NCI-H2081 (cell line): ENCODE measurements around the gene THSD7A.
"Not testable (repeated sequence)": the region's sequence is repeated elsewhere in the genome, so short reads cannot be mapped to it uniquely, and the experiment has no call there.

Experiments used
- DNase-seq, 2 experiments: peaks; one replicate each; lab custom pipeline; 2025; lab: John Stamatoyannopoulos, UW

Gene THSD7A

DNA sequence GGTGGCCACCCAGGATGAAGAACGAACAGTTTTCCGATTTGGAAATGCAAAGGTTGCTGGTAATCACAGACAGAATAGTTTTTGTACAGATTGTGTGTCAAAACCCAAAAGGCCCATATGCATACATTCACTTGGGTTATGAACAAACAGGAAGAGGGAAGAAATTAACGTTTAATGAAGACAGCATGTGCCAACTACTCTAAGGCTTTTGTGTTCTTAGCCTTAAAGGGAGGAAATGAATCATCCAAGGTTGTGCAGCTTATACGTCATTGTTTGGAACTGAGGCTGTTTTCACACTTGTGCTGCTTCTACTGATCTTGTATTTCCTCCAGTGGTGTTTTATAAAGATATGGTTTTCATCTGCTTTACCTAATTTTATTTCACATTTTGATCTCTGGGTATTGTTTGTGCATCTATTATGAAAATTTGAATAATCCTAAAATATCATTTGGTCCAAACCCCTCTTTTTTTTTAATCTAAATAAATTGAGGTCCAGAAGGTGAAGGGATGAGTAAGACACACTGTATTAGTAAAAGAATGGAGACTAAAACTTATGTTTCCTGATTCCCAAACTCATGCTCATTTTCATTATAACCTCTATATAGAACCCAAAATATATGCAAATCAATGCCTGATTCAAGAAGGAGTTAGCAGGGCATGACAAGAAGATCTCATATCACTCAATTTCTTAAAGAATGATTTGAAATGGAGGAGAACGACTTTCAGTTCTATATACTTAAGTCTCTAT is 373.1 kb downstream of the THSD7A start:
- DNase-seq: no peak

DNA sequence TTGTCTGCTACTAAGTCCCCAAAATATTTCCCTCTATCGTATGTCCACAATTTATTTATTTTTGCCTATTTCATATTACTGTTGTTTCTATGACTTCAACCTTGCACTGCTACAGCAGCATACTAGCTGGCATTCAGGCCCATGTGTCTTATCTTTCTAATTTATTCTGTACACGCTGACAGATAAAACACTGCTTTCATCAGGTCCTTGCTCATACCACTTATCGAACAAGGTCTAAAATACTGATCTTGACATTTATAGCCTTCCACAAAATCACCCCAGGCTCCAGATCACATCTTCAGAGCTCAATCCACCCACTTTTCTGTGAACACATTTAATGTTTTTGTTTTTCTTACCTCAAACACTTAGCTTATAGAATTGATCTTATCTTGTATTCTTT is 374.6 kb downstream of the THSD7A start:
- DNase-seq: no peak

GRCh38 chr7:11456574-11456973 is 375.4 kb downstream of the THSD7A start:
- DNase-seq: no peak

DNA sequence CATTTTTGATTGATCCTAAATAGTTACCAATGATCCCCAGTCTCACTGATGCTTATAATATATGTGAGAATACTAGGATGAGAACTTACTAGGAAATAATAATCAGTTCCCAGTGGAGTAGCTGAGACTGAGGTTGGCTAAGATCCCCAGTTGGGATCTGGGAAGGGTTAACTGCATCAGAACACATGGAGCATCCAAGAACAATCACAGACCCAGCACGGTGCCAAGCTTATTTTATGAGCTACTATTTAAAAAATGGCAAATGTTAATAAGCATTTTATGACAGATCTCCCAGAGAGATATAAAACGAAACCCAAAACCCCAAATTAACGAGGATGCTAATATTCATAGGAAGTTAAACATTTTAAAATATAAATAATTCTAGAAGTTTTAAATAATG is 379.5 kb downstream of the THSD7A start:
- DNase-seq: no peak

DNA sequence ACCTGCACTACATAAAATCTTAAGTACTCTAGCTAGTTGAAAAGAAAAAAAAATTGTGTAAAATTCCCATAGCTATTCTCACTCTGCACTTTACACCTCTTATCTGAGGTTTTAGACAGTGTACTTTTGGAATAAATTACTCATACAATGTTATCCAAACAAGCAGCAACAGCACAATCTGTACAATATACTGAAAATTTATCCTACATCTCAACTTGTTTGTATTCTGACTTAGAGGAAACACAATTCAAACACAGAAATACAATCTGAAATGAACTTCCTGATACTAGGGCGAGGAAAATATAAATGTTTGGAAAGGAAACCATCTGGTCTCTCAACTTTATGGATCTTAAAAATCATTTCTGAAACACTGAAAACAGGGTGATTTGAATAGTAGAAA is 381.7 kb downstream of the THSD7A start:
- no peak for DNase-seq

DNA sequence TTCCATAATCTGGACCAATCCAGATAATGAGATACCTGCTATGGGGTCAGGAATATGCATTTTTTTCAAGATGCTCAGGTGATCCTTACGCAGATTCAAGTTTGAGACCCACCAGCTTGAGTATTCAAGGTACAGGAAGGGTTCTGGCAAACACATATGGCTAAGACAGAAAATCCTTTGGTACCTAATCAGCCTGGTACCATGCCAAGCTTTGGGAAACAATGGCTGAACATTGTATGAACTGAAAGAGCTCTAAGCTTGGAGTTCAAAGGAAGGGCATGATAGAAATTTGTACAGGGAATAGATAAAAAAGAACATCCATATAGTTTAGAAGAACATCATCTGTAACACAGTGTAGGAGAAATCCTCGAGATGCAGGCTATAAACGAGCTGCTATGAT is 382.7 kb downstream of the THSD7A start:
- no peak for DNase-seq

GRCh38 chr7:11448323-11448722 is 383.7 kb downstream of the THSD7A start:
- no peak for DNase-seq

- peak in 1 of 2 experiments; percentile 35 for DNase-seq
Measured at GRCh38 chr7:11447106-11447505, 384.9 kb downstream of the THSD7A start.

DNA sequence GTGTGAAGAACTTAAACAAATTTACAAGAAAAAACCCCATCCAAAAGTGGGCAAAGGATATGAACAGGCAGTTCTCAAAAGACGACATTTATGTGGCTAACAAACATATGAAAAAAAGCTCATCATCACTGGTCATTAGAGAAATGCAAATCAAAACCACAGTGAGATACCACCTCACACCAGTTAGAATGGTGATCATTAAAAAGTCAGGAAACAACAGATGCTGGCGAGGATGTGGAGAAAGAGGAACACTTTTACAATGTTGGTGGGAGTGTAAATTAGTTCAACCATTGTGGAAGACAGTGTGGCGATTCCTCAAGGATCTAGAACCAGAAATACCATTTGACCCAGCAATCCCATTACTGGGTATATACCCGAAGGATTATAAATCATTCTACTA is 388.1 kb downstream of the THSD7A start:
- not testable (repeated sequence) for DNase-seq

DNA sequence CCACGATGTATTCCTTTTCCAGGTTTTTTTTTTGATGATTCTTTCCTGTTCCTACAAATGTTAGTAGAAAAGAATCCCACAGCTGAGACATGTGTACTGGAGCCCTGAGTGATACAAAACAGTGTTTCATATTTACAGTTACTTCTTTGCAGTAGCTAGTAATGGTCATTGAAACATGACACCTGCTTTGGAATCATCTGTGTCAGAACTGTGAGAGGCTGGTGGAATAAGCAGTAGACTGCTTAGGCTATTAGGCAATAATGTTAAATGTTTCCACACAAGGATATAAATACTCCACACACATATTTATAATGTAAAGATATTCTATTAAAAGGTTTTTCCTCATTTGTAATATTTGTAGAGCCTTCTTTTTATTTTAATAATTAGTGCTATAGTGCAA is 394.0 kb downstream of the THSD7A start:
- DNase-seq: no peak

GRCh38 chr7:11436773-11437524 is 395.0 kb downstream of the THSD7A start:
- no peak for DNase-seq

GRCh38 chr7:11436316-11436715 is 395.7 kb downstream of the THSD7A start:
- DNase-seq: no peak

DNA sequence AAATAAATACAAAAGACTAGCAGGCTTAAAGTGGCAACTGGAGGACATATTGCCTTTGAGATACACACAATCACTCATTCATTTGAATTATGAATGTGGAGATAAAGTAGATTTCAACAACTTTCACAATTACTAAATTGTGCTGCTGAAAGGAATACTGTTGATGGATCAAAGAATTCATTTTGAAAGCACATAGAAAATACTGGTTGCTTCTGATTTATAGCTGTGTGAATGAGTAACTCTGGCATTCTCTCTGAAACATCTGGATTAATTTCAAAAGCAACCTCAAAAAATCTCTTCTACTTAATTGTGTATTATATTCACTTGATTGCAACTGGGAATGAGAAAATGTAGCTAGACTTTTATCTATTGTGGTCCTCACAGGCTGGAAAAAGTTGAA is 397.6 kb downstream of the THSD7A start:
- no peak for DNase-seq

DNA sequence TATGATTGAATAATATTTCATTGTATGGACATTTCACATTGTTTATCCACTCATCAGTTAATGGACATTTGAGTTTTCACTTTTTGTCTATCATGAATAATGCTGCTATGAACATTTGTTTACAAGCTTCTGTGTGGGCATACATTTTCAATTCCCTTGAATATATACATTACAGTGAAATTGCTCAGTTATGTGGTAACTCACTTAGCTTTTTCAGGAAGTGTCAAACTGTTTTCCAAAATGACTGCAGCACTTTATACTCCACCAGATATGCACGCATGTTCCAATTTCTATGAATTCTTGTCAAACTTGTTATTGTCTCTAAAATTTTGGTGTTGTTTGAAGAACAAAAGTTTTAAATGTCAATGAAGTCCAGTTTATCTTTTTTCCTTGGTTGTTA is 401.2 kb downstream of the THSD7A start:
- DNase-seq: no peak

DNA sequence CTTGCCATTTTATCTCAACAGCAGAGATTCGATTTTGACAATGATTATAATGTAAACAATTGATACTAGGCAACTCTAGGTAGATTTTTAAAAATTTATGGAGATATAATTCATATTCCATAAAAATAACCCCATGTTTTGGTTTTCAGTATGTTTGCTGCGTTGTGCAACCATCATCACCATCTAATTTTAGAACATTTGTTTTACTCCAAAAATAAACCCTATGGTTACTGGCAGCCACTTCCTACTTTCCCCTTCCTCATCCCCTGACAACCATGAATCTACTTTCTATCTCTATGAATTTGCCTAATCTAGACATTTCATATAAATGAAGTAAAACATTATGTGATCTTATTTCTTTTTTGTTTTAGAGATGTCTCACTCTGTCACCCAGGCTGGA is 401.9 kb downstream of the THSD7A start:
- no peak for DNase-seq

DNA sequence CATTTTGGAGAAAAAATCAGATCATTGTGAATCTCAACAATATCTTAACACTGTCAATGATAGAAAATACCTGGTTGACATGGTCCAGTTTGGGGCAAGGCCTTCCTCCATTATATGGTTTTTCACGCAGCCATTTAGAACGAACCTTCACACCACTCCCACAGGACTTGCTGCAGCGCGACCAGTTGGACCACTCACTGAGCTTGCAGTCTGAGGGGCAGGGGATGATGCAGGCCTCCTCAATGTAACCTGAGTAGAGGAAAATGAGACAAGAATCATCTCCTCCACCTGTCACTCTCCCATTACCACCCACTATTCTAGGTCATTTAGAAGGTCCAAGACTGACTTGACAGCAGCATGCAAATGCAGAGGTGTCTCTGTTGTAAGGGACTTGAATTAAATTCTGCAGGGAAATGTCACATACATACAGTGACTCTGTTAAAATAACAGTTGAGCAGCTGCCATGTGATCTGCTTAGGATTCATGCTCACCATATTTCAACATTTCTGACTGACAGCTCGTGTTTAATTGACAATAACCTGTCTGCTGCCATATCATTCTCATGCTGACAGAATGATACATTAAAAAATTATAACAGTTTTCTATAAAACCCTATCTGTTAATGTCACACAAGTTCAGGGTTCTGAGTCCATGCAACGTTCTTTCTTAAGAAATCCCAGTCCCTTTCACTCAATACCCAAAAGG is 403.0 kb downstream of the THSD7A start:
- DNase-seq: no peak

DNA sequence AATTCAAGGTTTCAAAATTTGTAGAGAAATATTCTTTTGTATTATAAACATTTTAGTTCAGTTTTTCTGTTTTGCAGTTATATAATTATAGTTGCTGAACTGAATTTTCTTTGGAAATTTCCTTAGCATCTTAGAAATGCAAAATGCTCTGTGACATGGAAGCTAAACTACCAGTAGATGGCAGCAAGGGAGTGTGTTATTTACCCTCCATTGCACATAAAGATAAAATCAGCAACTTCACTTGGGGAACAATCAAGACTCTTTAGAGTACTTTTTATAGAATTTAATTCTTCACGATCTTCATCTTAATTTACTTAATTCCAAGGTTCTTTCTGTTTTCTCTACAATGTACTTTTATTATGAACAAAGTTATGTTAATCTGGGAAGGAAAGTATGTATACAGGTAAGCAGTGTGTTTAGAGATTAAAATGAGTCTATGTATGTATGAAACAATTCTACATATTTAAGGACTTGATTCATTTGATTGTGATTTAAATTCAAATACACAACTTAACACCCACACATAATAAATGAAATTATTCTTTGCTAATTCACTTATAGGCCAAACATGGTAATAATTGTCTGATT is 404.2 kb downstream of the THSD7A start:
- DNase-seq: peak in 1 of 2 experiments; percentile 14

- no peak for DNase-seq
Measured at GRCh38 chr7:11424006-11424405, 408.0 kb downstream of the THSD7A start.

GRCh38 chr7:11420049-11420448 is 411.9 kb downstream of the THSD7A start:
- no peak for DNase-seq

GRCh38 chr7:11416641-11417458 is 415.1 kb downstream of the THSD7A start:
- no peak for DNase-seq

DNA sequence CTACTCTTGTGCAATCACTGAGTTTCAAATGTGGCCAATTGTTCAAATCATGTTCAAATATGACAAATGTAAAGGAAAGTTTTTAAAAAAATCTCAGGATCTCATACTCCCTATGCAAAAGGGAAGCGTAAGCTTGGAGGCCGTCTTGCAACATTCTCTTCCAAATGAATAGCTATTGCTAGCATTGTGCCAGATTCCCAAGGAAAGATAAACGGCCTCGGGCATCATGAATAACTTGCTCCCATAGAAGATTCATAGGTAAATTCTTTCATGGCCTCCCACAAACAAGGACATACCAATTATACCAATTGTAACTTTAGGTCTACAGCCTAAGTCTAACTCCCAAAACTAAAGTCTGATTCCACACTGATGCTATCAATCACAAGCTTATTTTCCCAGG is 416.9 kb downstream of the THSD7A start:
- DNase-seq: no peak

GRCh38 chr7:11413901-11414300 is 418.1 kb downstream of the THSD7A start:
- DNase-seq: no peak
